GM18507 (cell line): ENCODE measurements around the gene UIMC1.
"Not testable (repeated sequence)": the region's sequence is repeated elsewhere in the genome, so short reads cannot be mapped to it uniquely, and the experiment has no call there.

Experiments
- DNase-seq: peaks from one replicate; pipeline ENCODE4 v3.0.0; 2011; ENCODE audit warnings: low read depth; ENCODE audit not compliant: insufficient read length; ENCODE audit errors: extremely low spot score
- FAIRE-seq: peaks from 2 replicates; lab custom pipeline; 2011; peaks lifted over from hg19 to GRCh38; lab: Jason Lieb, UNC

Gene UIMC1

DNA sequence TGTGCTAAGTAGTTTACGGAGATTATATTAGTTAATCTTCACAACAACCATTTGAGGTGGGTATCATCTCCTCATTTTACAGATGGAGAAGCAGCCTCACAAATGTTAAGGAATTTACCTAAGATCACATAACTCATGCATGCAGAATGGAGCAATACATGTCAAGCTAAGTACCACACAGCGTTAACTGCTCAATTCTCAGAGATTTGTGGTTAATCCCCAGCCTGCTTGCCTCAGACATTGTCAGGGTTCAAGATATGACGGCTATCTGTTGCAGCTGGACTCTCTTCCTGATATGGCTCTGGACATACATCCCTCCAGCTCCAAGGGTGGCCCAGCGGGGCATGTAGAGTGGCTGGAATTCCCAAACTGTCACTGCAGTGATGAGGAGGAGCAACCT, 8.6 kb upstream of the UIMC1 start:
- no peak for FAIRE-seq
- no peak for DNase-seq

DNA sequence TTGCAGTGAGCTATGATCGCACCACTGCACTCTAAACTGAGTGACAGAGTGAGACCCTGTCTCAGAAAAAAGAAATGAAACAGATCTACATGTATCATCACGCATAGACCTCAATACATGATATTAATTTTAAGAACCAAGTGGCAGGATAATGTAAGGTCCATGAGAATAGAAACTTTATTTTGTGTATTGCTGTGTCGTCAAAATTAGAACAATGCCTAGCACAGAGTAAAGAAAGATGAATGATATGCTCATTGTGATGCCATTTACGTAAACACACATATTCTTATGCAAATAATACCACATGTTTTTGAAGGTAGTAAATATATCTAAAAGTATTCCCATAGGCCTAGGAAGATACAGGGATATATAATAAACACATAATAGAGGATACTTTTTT, 3.6 kb upstream of the UIMC1 start:
- FAIRE-seq (no peak), DNase-seq (no peak)

DNA sequence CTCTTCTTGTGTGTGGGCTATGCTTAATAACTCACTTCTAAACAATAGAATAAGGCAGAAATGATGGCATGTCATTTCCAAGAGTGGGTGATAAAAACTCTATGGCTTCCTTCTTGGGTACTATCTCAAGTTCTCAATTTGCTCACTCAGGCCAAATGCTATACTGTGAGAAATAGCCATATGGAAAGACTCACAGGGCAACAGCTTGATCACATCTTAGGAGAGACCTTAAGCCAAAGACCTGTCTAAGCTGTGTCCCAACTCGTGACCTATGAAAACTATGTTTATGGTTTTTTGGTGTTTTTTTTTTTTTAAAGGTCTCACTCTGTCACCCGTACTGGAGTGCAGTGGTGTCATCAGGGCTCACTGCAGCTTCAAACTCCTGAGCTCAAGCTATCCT, 2.1 kb upstream of the UIMC1 start:
- FAIRE-seq (no peak), DNase-seq (no peak)

DNA sequence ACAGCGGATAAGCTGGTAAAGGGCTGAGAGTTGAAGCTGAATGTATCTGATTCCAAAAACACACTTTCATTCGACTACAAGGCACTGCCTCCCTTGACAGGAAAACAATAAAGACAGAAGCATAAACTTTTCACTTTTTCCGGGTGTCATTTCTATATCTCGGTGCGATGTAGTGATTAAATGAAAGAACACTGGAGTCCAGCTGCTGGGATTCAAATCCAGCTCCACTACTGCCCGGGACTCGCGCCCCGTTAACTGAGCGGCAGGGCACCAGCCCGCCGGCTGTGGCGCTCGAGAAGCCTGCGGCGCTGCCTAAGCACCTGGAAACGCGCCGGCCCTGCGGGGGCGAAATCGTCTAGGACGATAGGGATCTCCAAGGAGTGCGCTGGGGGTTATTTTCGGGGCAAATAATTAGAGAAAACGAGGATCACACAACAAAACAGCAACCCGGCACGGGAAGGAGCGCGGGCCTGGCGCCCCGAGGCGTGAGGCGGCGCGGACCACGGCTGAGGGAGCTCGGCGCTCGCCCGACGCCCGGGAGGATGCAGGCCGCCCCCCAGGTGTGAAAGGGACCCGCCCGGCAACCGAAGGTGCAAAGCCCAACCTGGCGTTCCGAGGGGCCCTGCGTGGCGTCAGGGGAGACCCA, 837 bp downstream of the UIMC1 start:
- DNase-seq = no peak
- FAIRE-seq = peak; percentile 42

DNA sequence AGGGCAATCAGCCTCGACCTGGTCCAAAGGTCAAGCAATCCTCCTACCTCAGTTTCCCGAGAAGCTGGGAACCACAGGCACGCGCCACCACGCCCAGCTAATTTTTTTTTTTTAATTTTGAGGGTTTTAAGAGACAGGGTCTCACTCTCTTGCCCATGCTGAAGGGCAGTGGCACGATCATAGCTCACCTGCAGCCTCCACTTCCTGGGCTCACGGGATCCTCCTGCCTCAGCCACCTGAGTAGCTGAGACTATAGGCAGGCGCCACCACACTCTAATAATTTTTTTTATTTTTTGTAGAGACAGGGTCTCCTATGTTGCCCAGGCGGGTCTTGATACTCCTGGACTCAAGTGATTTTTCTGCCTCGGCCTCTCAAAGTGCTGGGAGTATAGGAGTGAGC, 1.6 kb downstream of the UIMC1 start:
- DNase-seq (no peak), FAIRE-seq (no peak)

DNA sequence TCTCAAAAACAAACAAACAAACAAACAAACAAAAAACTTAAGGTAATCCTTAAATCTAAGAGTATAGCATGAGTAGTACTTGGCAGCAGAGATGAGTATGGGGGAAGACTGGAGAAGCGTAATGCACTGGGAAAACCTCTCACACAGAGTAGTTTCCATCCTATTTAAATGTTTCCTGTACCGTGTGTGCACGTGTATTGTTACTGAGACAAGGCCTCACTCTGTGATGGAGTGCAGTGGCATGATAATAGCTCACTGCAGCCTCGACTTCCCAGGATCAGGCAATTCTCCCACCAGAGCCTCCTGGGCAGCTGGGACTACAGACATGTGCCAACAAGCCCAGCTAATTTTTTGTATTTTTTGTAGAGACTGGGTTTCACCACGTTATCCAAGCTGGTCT, 2.9 kb downstream of the UIMC1 start:
- DNase-seq = no peak
- FAIRE-seq = no peak

DNA sequence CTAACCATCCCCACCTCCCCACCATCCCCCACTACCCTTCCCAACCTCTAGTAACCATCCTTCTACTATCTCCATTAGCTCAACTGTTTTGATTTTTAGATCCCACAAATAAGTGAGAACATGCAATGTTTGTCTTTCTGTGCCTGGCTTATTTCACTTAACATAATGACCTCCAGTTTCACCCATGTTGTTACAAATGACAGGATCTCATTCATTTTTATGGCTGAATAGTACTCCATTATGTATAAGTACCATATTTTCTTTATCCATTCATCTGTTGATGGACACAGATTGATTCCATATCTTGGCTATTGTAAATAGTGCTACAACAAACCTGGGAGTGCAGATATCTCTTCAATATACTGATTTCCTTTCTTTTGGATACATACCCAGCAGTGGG, 7.1 kb downstream of the UIMC1 start:
- DNase-seq, FAIRE-seq: not testable (repeated sequence)

DNA sequence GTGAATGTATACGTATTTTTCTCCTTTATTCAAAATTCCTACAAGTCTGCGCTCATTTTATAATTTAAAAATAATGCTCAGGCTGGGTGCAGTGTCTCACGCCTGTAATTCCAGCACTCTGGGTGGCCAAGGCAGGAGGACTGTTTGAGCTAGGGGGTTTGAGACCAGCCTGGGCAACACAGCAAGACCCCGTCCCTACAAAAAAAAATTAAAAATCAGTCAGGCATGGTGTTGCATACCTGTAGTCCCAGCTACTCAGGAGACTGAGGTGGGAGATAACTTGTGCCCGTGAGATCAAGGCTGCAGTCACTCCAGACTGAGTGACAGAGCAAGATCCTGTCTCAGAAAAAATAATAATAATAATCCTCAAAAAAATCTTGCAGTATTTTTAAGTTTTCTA, 7.8 kb downstream of the UIMC1 start:
- DNase-seq (no peak), FAIRE-seq (no peak)

DNA sequence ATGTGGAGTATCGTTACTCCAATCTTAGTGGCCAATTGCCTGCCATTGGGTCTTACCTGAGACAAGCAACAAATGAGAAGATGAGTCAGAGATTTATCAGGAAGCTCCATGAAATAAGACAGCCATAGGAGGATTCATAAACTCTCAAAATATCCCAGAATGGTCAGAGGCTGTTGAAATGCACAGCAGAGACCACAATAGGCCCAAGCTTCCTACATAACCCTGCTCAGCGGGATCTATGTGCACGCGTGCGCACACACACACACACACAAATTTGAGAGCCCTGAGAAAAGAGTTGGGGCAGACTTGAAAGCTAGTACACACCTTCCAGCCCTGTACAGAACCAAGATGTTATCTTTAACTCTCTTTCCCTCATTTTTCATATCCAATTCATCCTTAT, 9.8 kb downstream of the UIMC1 start:
- FAIRE-seq (no peak), DNase-seq (no peak)

DNA sequence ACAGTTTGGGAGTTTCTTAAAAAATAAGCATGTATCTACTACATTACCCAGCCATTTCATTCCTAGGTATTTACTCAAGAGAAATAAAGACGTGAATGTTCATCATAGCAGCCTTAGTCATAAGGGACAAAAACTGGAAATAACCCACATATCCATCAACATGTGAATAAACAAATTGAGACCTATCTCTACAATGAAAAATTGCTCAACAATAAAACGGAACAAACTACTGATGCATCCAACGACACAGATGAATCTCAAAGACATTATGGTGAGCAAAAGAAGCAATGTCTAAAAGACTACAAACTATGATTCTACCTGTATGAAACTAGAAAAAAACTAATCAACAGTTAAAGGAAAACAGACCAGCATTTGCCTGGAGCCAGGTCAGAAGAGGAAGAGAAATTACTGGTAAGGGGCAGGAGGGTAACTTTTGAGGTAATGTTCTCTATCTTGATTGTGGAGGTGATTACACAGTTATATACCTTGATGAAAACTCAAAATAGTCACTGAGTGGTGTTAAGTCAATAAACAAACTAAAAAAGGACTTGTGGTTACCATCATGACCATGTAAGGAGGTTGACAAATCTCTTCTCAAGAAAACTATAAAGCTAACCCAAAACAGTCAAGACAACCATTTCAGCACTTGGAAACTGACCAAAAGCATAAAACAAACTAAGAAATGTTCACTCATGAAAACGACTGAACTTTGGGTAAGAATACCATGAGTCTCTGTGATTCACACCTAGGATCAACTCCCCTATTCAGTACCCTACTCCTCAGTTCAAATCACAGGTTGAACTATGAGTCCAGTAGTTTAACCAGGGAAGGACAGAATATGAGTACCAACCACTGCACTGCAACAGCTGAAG, 10.4 kb downstream of the UIMC1 start:
- peak; percentile 46 for FAIRE-seq

DNA sequence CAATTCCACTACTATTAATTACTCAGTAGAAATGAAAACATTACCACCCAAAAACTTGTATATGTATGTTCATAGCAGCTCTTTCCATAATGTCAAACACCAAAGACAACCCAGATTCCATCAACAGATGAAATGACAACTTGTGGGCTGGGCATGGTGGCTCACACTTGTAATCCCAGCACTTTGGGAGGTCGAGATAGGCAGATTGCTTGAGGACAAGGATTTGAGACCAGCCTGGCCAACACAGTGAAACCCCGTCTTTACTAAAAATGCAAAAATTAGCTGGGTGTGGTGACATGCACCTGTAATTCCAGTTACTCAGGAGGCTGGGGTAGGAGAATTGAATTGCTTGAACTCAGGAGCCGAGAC, 11.5 kb downstream of the UIMC1 start:
- no peak for FAIRE-seq
- no peak for DNase-seq

More for the DNA sequence above, 10.4 kb downstream of the UIMC1 start:
- no peak for DNase-seq

DNA sequence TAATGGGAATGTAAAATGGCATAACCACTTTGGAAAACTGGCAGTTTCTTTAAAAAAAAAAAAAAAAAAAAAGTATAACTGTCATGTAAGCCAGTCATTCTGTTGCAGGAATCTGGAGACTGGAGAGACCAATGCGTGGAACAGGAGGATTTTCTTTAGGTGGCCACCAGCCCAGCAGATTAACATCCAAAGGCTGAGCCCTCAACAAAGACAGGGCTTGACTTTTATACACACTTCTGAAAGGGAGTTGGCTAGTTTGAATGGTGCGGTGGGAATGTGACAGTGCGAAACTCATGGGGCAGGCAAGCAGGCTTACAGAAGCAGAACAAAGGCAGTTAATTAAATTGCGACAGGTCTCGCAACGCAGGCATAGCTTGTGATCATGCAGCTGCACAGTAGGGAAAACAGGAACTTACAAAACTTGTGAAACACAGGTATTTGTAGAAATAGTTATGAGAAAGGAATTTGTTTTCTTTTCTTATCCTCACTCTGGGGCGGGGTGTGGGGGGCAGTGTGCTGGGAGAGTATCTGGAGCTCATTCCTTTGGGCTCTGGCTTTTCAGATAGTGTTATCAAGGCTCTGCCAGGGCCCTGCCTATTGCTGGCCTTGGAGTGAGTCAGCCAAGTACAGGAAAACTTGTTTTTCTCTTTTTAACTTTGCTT, 12.0 kb downstream of the UIMC1 start:
- FAIRE-seq = peak; percentile 71

DNA sequence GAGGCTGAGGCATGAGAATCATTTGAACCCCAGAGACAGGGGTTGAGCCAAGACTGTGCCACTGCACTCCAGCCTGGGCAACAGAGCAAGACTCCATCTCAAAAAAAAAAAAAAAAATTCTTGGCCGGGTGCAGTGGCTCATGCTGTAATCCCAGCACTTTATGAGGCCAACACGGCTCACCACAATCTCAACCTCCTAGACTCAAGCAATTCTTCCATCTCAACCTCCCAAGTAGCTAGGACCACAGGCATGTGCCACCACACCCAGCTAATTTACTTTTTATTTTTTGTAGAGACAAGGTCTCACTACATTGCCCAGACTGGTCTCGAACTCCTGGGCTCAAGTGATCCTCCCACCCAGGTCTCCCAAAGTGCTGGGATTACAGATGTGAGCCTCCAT, 13.5 kb downstream of the UIMC1 start:
- DNase-seq, FAIRE-seq: not testable (repeated sequence)

More for the DNA sequence above, 12.0 kb downstream of the UIMC1 start:
- DNase-seq = peak; percentile 17

DNA sequence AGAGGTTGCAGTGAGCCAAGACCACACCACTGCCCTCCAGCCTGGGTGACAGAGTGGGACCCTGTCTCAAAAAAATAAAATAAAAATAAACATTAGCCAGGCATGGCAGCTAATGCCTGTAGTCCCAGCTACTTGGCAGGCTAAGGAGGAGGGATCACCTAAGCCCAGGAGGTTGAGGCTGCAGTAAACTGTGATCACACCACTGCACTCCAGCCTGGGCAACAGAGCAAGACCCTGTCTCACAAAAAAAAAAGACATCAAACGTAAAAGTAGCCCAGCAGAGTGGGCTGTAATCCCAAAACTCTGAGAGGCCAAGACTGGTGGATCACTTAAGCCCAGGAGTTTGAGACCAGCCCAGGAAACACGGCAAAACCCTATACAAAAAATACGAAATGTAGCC, 19.0 kb downstream of the UIMC1 start:
- FAIRE-seq (no peak), DNase-seq (no peak)

DNA sequence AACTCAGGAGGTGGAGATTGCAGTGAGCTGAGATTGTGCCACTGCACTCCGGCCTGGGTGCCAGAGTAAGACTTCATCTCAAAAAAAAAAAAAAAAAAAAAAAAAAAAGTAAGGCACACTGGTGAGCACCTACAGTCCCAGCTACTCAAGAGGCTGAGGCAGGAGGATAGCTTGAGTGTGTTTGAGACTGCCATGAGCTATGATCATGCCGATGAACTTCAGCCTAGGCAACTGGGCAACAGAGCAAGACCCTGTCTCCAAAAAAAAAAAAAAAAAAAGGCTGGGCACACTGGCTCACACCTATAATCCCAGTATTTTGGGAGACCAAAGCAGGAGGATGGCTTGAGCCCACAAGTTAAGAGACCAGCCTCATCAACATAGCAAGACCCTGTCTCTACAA, 20.3 kb downstream of the UIMC1 start:
- DNase-seq (no peak), FAIRE-seq (no peak)

DNA sequence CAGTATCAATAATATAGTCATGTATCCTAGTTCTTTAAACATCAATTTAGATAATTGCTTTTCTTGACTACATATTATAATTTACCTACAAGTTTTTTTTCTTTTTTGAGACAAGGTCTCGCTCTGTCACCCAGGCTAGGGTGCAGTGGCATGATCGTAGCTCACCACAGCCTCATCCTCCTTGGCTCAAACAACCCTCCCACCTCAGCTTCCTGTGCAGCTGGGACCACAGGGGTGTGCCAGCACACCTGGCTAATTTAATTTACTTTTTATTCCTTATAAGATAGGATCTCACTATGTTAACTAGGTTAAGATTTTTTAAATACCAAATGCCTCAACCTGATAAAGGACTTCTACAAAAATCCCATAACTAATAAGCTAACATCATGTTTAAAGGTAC, 21.1 kb downstream of the UIMC1 start:
- FAIRE-seq = no peak

DNA sequence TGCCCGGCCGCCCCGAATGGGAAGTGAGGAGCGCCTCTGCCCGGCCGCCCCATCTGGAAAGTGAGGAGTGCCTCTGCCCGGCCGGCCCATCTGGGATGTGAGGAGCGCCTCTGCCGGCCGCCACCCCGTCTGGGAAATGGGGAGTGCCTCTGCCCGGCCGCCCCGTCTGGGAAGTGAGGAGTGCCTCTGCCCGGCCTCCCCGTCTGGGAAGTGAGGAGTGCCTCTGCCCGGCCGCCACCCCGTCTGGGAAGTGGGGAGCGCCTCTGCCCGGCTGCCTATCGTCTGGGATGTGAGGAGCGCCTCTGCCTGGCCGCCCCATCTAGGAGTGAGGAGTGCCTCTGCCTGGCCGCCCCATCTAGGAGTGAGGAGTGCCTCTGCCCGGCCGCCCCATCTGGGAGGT, 22.4 kb downstream of the UIMC1 start:
- DNase-seq, FAIRE-seq: not testable (repeated sequence)

More for the DNA sequence above, 21.1 kb downstream of the UIMC1 start:
- no peak for DNase-seq

DNA sequence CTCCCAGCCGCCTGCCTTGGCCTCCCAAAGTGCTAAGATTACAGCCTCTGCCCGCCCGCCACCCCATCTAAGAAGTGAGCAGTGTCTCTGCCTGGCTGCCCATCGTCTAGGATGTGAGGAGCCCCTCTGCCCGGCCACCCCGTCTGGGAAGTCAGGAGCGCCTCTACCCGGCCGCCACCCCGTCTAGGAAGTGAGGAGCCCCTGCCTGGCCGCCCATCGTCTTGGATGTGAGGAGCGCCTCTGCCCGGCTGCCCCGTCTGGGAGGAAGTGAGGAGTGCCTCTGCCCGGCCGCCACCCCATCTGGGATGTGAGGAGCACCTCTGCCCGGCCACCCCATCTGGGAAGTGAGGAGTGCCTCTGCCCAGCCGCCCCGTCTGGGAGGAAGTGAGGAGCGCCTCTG, 23.0 kb downstream of the UIMC1 start:
- DNase-seq, FAIRE-seq: not testable (repeated sequence)

DNA sequence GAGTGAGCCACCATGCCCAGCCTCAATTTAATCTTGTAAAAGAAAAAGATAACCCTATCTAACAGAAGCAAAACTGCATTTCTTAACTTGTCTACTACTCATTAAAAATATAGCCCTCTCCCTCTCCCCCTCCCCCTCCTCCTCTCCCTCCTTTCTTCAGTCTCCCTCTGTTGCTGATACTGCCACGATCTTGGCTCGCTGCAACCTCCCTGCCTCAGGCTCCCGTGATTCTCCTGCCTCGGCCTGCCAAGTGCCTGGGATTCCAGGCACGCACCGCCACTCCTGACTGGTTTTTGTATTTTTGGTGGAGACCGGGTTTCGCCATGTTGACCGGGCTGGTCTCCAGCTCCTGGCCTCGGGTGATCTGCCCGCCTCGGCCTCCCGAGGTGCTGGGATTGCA, 23.5 kb downstream of the UIMC1 start:
- not testable (repeated sequence) for DNase-seq, FAIRE-seq

DNA sequence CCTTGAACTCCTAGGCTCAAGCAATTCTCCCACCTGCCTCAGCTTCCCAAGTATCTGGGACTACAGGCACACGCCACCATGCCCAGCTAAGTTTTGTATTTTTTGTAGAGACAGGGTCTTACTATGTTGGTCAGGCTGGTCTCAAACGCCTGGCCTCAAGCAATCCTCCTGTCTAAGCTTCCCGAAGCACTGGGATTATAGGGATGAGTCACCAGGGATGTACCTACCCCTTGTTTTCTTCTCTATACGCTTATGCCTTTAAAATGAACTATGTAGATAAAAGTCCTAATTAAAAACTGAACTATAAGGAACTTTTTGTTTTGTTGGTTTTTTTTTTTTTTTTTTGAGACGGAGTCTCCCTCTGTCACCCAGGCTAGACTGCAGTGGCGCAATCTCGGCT, 25.8 kb downstream of the UIMC1 start:
- FAIRE-seq (no peak), DNase-seq (no peak)
